HUES6 (cell line): ENCODE data around the gene TNN.
"Not testable (repeated sequence)": the region's sequence is repeated elsewhere in the genome, so short reads cannot be mapped to it uniquely, and the experiment has no call there.

Experiments
- H3K27ac ChIP-seq: 2 replicates; pipeline ENCODE4 v1.7.0; 2013; ENCODE audit warnings: low read depth, mild to moderate bottlenecking, low read length, inconsistent platforms
- H3K27me3 ChIP-seq: 2 replicates; pipeline ENCODE4 v1.6.1; 2013; ENCODE audit warnings: low read length; ENCODE audit not compliant: control insufficient read depth, insufficient read depth
- H3K36me3 ChIP-seq: 2 replicates; pipeline ENCODE4 v1.6.1; 2013; ENCODE audit warnings: low read length; ENCODE audit not compliant: control insufficient read depth, insufficient read depth
- H3K4me1 ChIP-seq: 2 replicates; pipeline ENCODE4 v1.6.1; 2013; ENCODE audit warnings: low read length; ENCODE audit not compliant: control insufficient read depth, insufficient read depth
- H3K4me3 ChIP-seq: 2 replicates; pipeline ENCODE4 v1.5.1; 2013; ENCODE audit warnings: low read depth, low read length
- H3K9ac ChIP-seq: one replicate; pipeline ENCODE4 v1.6.1; 2013; ENCODE audit warnings: mild to moderate bottlenecking, low read length
- H3K9me3 ChIP-seq: 2 replicates; pipeline ENCODE4 v1.6.1; 2013; ENCODE audit warnings: low read depth, low read length; ENCODE audit not compliant: control insufficient read depth, insufficient read depth

The TNN gene

DNA sequence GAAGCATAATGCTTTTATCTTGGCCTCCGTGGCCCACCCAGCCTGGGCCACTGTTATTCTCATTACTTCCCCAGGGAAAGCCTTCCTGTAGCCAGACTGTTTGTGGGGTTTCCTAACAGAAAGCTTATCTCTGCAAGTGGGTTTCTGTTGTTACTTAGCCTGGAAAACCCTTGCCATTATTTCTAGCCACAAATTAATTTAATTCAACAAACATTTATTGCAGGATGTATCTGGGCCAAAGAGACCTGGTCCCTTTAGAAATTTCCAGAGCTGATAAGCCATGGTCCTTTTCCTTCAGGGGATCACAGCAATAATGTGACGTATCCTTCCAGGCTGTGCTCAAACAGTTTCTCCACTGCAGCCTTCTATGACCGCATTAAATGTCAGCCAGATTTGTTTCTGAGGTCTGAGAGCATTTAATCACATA, 20.9 kb downstream of the TNN start:
- Histone ChIP-seq H3K27ac (no peak overlapping the region), H3K4me1 (no peaks in the 10 kb centered on the region), H3K9me3 (no peaks in the 10 kb centered on the region)

DNA sequence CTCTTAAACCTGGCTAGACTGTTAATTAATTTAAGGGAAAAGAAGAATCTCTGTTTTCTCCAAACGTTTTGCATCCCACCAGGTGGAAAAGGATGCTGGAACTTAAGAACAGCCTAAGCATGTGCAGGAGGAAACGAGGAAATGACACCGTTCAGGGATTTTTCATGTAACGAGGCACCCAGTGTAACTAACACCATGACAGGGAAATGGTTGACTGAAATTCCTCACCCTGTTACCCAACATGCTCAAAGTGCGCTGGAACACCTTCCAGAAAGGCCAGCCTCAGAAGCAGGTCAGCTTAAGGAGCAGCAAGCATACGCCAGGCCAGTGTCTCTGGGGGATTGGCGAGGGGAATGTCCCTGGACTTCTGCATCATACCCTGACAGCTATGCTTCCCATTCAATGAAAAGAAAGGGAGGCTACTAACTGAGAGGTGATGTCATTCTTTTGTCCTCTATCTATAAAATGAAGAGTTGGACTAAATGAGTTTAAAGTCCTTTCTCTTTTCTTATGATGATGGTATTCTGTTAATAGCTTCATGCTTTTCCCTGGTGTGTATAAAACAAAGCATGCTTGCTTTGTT, 21.6 kb downstream of the TNN start:
- no peak overlapping the region for H3K27ac ChIP-seq
- no peak overlapping the region for H3K9ac ChIP-seq
- no peaks in the 10 kb centered on the region for H3K4me1 ChIP-seq
- no peaks in the 10 kb centered on the region for H3K9me3 ChIP-seq
- no peaks in the 10 kb centered on the region for H3K36me3 ChIP-seq
- no peak overlapping the region for H3K4me3 ChIP-seq
- H3K27me3 ChIP-seq, result no peaks in the 10 kb centered on the region

More for the DNA sequence above, 20.9 kb downstream of the TNN start:
- Histone ChIP-seq H3K36me3 (no peaks in the 10 kb centered on the region), H3K9ac (no peak overlapping the region), H3K4me3 (no peak overlapping the region), H3K27me3 (no peaks in the 10 kb centered on the region)

GRCh38 chr1:175090780-175091179, 23.1 kb downstream of the TNN start:
- H3K4me1 ChIP-seq, result no peaks in the 10 kb centered on the region
- H3K9me3 ChIP-seq, result no peaks in the 10 kb centered on the region
- H3K27ac ChIP-seq, result no peak overlapping the region
- H3K9ac ChIP-seq, result no peak overlapping the region
- no peaks in the 10 kb centered on the region for H3K36me3 ChIP-seq
- H3K27me3 ChIP-seq, result no peaks in the 10 kb centered on the region
- no peak overlapping the region for H3K4me3 ChIP-seq

- Histone ChIP-seq H3K4me1 (no peaks in the 10 kb centered on the region), H3K9ac (no peak overlapping the region), H3K27ac (no peak overlapping the region), H3K9me3 (no peaks in the 10 kb centered on the region), H3K27me3 (no peaks in the 10 kb centered on the region), H3K4me3 (no peak overlapping the region), H3K36me3 (no peaks in the 10 kb centered on the region)
Observed at GRCh38 chr1:175094626-175095025, 27.0 kb downstream of the TNN start.

GRCh38 chr1:175095069-175095468, 27.4 kb downstream of the TNN start:
- no peaks in the 10 kb centered on the region for H3K36me3 ChIP-seq
- no peak overlapping the region for H3K27ac ChIP-seq
- H3K4me1 ChIP-seq, result no peaks in the 10 kb centered on the region
- no peak overlapping the region for H3K9ac ChIP-seq
- no peaks in the 10 kb centered on the region for H3K9me3 ChIP-seq
- no peaks in the 10 kb centered on the region for H3K27me3 ChIP-seq
- no peak overlapping the region for H3K4me3 ChIP-seq

- Histone ChIP-seq H3K27ac (no peak overlapping the region), H3K9me3 (no peaks in the 10 kb centered on the region), H3K4me1 (no peaks in the 10 kb centered on the region), H3K9ac (no peak overlapping the region), H3K27me3 (no peaks in the 10 kb centered on the region), H3K36me3 (no peaks in the 10 kb centered on the region), H3K4me3 (no peak overlapping the region)
Observed at GRCh38 chr1:175095978-175096607, 28.5 kb downstream of the TNN start.

GRCh38 chr1:175097361-175097760, 29.7 kb downstream of the TNN start:
- no peak overlapping the region for H3K9ac ChIP-seq
- H3K4me1 ChIP-seq, result no peaks in the 10 kb centered on the region
- H3K27me3 ChIP-seq, result no peaks in the 10 kb centered on the region
- no peak overlapping the region for H3K27ac ChIP-seq
- no peaks in the 10 kb centered on the region for H3K36me3 ChIP-seq
- H3K9me3 ChIP-seq, result no peaks in the 10 kb centered on the region
- no peak overlapping the region for H3K4me3 ChIP-seq

GRCh38 chr1:175099916-175100315, 32.3 kb downstream of the TNN start:
- H3K27me3 ChIP-seq, result no peaks in the 10 kb centered on the region
- H3K9ac ChIP-seq, result no peak overlapping the region
- H3K4me3 ChIP-seq, result no peak overlapping the region
- no peaks in the 10 kb centered on the region for H3K36me3 ChIP-seq
- H3K9me3 ChIP-seq, result no peaks in the 10 kb centered on the region
- no peaks in the 10 kb centered on the region for H3K4me1 ChIP-seq
- no peak overlapping the region for H3K27ac ChIP-seq

GRCh38 chr1:175102166-175102565, 34.5 kb downstream of the TNN start:
- not testable (repeated sequence) for H3K4me1 ChIP-seq, H3K36me3 ChIP-seq, H3K27me3 ChIP-seq, H3K27ac ChIP-seq, H3K9me3 ChIP-seq, H3K9ac ChIP-seq, H3K4me3 ChIP-seq

GRCh38 chr1:175106536-175106935, 38.9 kb downstream of the TNN start:
- H3K4me3 ChIP-seq, H3K9ac ChIP-seq, H3K27ac ChIP-seq, H3K36me3 ChIP-seq, H3K4me1 ChIP-seq, H3K9me3 ChIP-seq, H3K27me3 ChIP-seq: not testable (repeated sequence)

DNA sequence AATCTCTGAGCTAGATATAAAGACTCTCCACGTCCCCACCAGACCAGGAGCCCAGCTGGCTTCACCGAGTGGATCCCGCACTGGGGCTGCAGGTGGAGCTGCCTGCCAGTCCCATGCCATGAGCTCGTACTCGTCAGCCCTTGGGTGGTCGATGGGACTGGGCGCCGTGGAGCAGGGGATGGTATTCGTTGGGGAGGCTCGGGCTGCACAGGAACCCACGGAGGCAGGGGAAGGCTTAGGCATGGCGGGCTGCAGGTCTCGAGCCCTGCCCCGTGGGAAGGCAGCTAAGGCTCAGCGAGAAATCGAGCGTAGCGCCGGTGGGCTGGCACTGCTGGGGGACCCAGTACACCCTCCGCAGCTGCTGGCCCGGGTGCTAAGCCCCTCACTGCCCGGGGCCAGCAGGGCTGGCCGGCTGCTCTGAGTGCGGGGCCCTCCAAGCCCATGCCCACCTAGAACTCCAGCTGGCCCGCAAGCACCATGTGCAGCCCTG, 40.7 kb downstream of the TNN start:
- H3K36me3 ChIP-seq, H3K27me3 ChIP-seq, H3K27ac ChIP-seq, H3K9me3 ChIP-seq, H3K9ac ChIP-seq, H3K4me1 ChIP-seq, H3K4me3 ChIP-seq: not testable (repeated sequence)
